Ureter (tissue), 1 donor: ENCODE results near the gene KIAA0825. TPM values are rescaled to one million over a fixed set of nuclear protein-coding genes. Genes with fewer than 3 reads are reported as not detected.

Experiments
- DNase-seq: peaks from one replicate; pipeline ENCODE4 v3.0.0-alpha.2; 2020; ENCODE audit warnings: low spot score
- total RNA-seq: library from RNA; stranded (reverse); gene quantifications from one replicate; pipeline ENCODE4 v1.2.4, GENCODE V29; 2023
- donor health status: DM: yes; HTN: yes; CAD: no.

The KIAA0825 gene
- total RNA-seq, 1 donor from 2014 or later, result 5.9 TPM

DNA sequence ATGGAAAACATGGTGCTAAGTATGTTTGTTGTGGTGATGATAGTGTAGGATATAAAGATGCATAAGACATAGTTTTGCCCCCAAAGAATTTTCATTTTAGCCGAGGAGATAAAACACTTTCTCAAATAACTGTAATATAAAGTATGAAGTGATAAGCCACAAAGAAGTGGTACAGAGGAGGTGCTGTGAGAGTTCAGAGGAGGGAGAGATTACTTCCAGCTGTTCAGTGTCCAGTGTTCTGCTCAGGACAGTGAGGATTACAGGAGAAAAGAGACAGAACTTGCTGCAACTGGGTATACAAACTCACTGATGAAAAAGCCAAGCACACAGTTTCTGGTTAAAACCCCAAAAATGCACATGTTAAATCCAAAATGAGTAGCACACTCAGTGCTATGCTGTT is 309.3 kb downstream of the KIAA0825 start:
- no peak for DNase-seq

DNA sequence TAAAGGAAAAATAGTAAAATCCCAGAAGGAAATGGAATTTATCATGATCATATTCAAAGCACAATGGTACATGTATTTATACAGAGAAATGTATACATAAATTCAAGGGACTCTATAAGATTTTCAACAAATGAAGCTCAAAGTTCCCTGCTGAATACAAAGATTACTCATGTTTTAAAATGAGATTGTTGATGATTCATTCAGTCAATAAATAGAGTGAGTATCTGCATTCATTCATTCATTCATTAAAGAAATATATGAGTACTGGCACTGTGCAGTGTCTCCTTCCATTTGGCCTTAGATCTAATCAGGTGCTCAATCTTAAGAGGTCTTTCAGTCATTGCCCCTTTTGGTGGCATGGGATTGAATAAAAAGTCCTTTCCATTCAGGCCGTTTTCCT is 310.0 kb downstream of the KIAA0825 start:
- no peak for DNase-seq

- no peak for DNase-seq
These were observed 314.3 kb downstream of the KIAA0825 start for GRCh38 chr5:94304146-94304545.

DNA sequence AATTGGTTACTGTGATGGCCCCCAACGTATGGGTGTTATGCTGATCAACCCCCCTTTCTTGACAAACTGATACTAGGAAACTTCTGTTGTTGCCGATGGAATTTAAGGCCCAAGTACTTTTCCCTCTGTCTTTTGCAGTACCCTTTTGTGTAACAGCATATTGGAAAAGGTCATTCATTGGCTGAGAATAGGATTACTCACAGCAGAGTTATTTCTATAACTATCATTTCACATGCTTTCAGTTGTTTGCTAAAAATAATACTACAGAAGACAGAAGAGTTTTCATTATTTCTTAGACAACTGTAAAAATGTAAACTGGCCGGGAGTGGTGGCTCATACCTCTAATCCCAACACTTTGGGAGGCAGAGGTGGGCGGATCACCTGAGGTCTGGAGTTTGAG is 329.5 kb downstream of the KIAA0825 start:
- no peak for DNase-seq

DNA sequence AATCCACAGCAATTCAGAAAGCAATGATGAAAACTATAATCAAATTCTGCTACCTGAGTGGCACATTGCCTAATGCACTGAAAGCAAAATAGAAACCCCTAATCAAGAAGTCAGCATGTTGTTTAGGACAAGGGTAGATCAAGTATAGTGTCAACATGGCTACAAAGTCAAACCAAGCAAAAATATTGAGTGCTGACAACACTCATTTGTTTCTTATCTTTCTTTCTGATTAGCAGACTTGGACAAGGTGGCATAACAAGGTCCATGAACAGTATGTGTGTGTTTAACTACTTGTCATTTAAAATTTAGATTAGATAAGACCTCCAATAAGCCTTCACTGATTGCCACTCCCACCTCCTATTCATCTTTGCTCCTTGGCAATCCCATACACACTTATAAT is 332.4 kb downstream of the KIAA0825 start:
- no peak for DNase-seq

DNA sequence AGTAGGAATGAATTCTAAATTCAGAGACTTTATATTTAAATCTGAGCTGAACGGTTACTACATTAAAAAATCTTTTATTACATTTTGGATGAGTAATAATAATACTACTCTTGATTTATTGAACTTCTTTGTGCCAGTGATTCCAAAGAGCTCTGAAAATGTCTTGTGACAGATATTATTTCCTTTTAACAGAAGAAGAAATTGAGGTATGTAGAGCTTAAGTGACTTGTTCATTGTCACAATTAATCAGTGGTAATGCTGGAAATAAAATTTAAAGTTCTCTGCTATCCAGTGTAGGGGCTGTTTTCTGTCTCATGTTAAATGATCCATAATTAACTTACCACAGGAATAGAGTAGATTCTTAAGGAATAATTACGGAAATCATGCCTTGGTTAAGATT is 335.3 kb downstream of the KIAA0825 start:
- no peak for DNase-seq

- no peak for DNase-seq
These were observed 337.1 kb downstream of the KIAA0825 start for GRCh38 chr5:94281236-94281801.

DNA sequence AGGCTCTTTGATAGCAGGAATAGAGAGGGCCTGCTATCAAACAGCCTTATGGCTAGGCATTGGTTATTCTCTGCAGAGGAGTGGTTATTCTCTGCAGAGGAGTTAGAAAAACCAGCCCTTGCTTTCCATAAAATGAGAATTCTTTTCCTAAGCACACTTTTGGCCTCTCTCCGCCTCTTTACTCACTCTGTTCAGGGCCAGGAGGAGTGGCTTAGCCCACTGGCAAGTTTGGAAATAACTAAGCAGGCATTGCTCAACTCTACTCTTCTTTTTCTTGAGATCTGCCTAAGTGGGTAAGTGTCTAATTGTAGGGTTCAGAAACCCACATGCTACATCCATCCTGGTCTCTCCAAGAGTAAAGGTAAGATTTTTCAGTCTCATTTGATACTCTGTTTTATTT is 341.7 kb downstream of the KIAA0825 start:
- DNase-seq, result no peak

- DNase-seq, result no peak
These were observed 342.4 kb downstream of the KIAA0825 start for GRCh38 chr5:94276048-94276447.

- no peak for DNase-seq
These were observed 343.7 kb downstream of the KIAA0825 start for GRCh38 chr5:94274707-94275106.

- DNase-seq, result no peak
These were observed 350.2 kb downstream of the KIAA0825 start for GRCh38 chr5:94268226-94268625.

DNA sequence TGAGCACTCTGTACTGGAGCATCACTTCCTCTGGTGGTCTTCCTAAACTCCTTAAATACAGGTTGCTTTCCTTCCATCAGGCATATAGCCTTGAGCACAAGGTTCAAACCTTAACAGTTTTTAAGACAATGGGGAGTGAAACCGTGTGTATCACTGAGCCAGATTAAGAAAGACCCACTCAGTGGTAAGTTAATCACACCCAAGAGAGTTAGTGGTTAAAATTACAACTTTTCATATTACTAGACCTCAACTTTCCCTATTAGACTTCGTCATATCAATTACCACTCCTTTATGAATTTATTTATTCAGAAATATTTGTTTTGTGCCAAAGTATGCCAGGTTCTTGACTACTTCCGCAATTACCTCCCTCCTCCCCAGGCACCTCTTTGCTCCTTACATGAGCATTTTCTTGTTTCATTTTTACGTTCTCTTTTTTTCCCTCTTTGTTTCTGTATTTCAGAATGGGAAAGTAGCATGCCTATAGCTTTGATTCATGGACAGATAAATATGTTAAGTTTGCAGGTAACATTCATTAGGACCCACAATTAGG is 351.0 kb downstream of the KIAA0825 start:
- no peak for DNase-seq

- no peak for DNase-seq
These were observed 352.2 kb downstream of the KIAA0825 start for GRCh38 chr5:94266170-94266569.

- DNase-seq, result no peak
These were observed 355.3 kb downstream of the KIAA0825 start for GRCh38 chr5:94263068-94263467.

DNA sequence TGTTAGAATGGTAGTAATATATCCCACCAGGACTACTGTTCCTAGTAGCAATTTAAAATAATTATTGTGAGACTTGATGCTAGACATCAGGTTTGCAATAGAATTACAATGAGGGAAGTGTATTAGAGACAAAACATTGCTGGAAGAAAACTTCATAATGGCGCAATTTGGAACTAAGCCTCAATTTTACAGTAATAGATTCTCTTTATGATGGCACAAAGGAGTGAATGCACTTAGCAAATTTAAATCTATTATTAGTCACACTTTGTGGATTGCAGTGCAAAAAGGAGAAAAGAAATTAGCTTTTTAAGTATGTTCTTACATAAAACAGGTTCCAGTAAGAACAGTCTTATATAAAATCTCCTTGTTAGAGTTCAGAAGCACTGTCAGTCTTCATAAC is 358.3 kb downstream of the KIAA0825 start:
- no peak for DNase-seq

DNA sequence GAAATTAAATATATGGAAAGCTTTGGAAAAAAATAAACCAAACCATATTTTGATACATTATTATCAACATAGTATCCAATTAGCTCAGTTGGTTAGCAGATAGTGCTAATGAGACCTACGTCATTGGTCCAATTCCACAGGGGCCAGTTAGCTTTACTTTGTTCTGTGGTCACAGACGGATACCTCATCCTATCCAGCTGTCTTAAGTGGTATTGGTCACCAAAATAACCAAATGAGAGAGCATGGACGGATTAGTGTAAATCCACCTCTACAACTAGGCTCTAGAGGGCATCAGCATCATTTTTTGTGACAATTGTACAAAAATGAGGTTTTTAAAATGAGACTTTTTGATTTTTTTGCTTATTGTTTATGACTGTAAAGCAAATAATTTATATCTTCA is 364.2 kb downstream of the KIAA0825 start:
- DNase-seq, result no peak

- DNase-seq, result no peak
These were observed 367.4 kb downstream of the KIAA0825 start for GRCh38 chr5:94250985-94251384.

GRCh38 chr5:94249430-94249829 is 369.0 kb downstream of the KIAA0825 start:
- no peak for DNase-seq

DNA sequence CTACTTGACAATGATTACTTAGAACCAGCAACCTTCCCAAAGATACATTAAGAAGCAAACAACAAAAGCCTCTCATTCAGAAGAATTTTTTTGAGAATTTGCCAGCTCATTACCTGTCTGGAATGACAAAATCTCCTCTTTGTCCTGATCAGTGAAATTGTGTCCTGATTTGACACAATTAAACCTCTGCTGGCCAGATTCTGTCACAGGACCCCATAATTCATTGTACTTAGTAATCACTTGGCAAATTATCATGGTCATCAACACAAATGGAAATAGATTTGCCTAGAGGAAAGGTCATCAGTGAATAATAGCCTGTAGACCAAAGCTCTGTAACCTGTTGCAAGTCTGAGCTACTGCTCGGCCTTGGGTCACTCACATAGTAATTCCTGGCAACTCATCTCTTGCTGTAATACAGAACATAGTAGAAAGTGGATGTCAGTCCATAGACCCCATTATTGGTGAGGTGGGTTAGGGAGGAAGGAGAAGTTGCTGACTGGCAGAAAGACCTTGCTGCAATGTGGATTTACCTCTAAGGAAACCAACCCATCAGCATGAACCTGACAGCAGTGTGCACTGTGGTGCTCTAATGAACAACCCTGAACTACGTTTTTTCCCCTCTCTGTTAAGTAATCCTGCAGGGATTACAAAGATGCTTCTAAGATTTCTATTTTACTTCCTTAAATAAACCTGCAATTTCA is 370.1 kb downstream of the KIAA0825 start:
- no peak for DNase-seq

GRCh38 chr5:94245608-94246007 is 372.8 kb downstream of the KIAA0825 start:
- DNase-seq, result no peak

DNA sequence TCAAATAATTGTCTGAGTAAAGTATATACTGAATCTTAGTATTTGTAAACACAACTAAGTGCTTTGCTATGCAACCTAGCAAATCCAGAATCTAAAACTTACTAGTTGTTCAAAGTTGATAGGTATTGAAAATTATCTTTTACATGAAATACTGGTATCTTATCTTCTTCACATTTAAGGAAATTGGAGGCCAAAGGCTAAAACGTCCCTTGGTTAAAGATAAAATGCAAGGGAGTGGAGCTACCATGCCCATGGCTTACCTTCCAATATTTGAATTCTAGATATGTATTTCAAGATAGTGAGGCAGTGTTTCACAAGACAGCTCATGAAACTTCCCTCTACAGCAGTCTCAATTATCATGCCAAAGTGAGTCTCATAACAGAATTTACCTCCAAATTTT is 373.5 kb downstream of the KIAA0825 start:
- no peak for DNase-seq

- no peak for DNase-seq
These were observed 374.8 kb downstream of the KIAA0825 start for GRCh38 chr5:94243612-94244011.

GRCh38 chr5:94240993-94241651 is 377.3 kb downstream of the KIAA0825 start:
- no peak for DNase-seq
